GM12878 (cell line): ENCODE data around the gene DOK1. TPM values are rescaled to one million over a fixed set of nuclear protein-coding genes. Genes with fewer than 3 reads are reported as not detected.

Experiments
- CBX3 ChIP-seq: fragments of 200-600 bp; sonication (generic); IDR thresholded peaks from 2 replicates; pipeline ENCODE4 v1.6.1; 2016; ENCODE audit warnings: low read depth, borderline replicate concordance
- CHD2 ChIP-seq: IDR thresholded peaks from 2 replicates; pipeline ENCODE4 v1.6.1; 2011; ENCODE audit warnings: low read depth, low read length, improper control_type of control experiment, borderline replicate concordance
- DPF2 ChIP-seq: fragments of 450-650 bp; IDR thresholded peaks from 2 replicates; pipeline ENCODE4 v1.6.1; 2017; ENCODE audit warnings: mild to moderate bottlenecking
- EED ChIP-seq: sonication (generic); IDR thresholded peaks from 2 replicates; pipeline ENCODE4 v1.6.1; 2016; ENCODE audit warnings: antibody characterized with exemption, low read depth
- FOXM1 ChIP-seq: IDR thresholded peaks from 2 replicates; pipeline ENCODE4 v1.6.1; 2012; ENCODE audit warnings: low read depth, mild to moderate bottlenecking, inconsistent platforms, low read length, moderate library complexity
- HDAC6 ChIP-seq: fragments of 200-600 bp; sonication (generic); IDR thresholded peaks from one replicate; pipeline ENCODE4 v1.8.0; 2017; ENCODE audit warnings: antibody characterized with exemption; ENCODE audit not compliant: unreplicated experiment
- KAT2A ChIP-seq: conservative IDR thresholded peaks from 2 replicates; pipeline ENCODE4 v1.6.1; 2011; ENCODE audit warnings: low read depth, low read length; ENCODE audit not compliant: control insufficient read depth
- NR2C2 ChIP-seq: IDR thresholded peaks from 2 replicates; pipeline ENCODE4 v1.6.1; 2011; ENCODE audit warnings: borderline replicate concordance, low read depth; ENCODE audit not compliant: control insufficient read depth, insufficient read length
- PAX5 ChIP-seq: IDR thresholded peaks from 2 replicates; pipeline ENCODE4 v1.6.1; 2011; ENCODE audit warnings: low read depth, low read length, borderline replicate concordance
- RCOR1 ChIP-seq: conservative IDR thresholded peaks from 2 replicates; pipeline ENCODE4 v1.6.1; 2012; ENCODE audit warnings: low read depth, low read length, improper control_type of control experiment
- RELA ChIP-seq: fragments of 450-650 bp; IDR thresholded peaks from 2 replicates; pipeline ENCODE4 v1.8.0; 2014; ENCODE audit warnings: borderline replicate concordance; ENCODE audit not compliant: partially characterized antibody
- SIN3A ChIP-seq: IDR thresholded peaks from 2 replicates; pipeline ENCODE4 v1.6.1; 2012; ENCODE audit warnings: low read depth, low read length, improper control_type of control experiment
- SP1 ChIP-seq: IDR thresholded peaks from one replicate; pipeline ENCODE4 v1.6.1; 2011; ENCODE audit warnings: low read depth, low read length
- STAT3 ChIP-seq: IDR thresholded peaks from 2 replicates; pipeline ENCODE4 v1.6.1; 2011; ENCODE audit warnings: low read depth, low read length, improper control_type of control experiment
- ZBED1 ChIP-seq: IDR thresholded peaks from 2 replicates; pipeline ENCODE4 v1.6.1; 2016; ENCODE audit warnings: borderline replicate concordance
- polyA plus RNA-seq, 11 experiments: library from polyadenylated mRNA; depleted of rRNA in 4 of 11; unstranded in 6 of 11; stranded (reverse) in 5 of 11; fragments of >200 nt; fragmentation: Nextera tagmentation in 4 of 11; fragmentation: Illumina TruSeq in 1 of 11; extraction: Ambion mirVana in 4 of 11; extraction: Trizol in 1 of 11; gene quantifications; 1 replicate in 1 of 11; 2 replicates in 10 of 11; pipeline versions ENCODE4 v1.2.1 to v1.2.3, GENCODE V29; 2011 to 2016; ENCODE audit warnings: inconsistent platforms in 2 of 11, missing spikeins in 2 of 11, low read depth in 1 of 11
- total RNA-seq, 4 experiments: library from RNA; depleted of rRNA in 3 of 4; stranded (reverse); fragments of >200 nt in 3 of 4; fragmentation: Illumina TruSeq in 1 of 4; extraction: Trizol in 1 of 4; gene quantifications; 2 replicates each; pipeline versions ENCODE4 v1.2.1 to v1.2.3, GENCODE V29; 2013 to 2021
- TF ChIP-seq, protein P1 (sequence below): fragments of 450-650 bp; IDR thresholded peaks from 2 replicates; pipeline ENCODE4 v1.6.1; 2017; ENCODE audit warnings: low read depth, mild to moderate bottlenecking, moderate library complexity
- TF ChIP-seq, protein P2 (sequence below): fragments of 450-650 bp; IDR thresholded peaks from 2 replicates; pipeline ENCODE4 v1.6.1; 2017; ENCODE audit warnings: mild to moderate bottlenecking, moderate library complexity
- TF ChIP-seq, protein P3 (sequence below): fragments of 450-650 bp; formaldehyde crosslinking; IDR thresholded peaks from 2 replicates; pipeline ENCODE4 v1.5.0; 2022; ENCODE audit warnings: mild to moderate bottlenecking, missing genetic modification characterization
- TF ChIP-seq, protein P4 (sequence below): fragments of 450-650 bp; IDR thresholded peaks from 2 replicates; pipeline ENCODE4 v1.6.1; 2017; ENCODE audit warnings: borderline replicate concordance

The DOK1 gene
- total and polyA plus RNA-seq, 10 of the 15 experiments (the other 5 are each of a cell fraction or from before 2014, with no cell fraction given), result 1.4 to 104 (median 59.7) TPM

DNA sequence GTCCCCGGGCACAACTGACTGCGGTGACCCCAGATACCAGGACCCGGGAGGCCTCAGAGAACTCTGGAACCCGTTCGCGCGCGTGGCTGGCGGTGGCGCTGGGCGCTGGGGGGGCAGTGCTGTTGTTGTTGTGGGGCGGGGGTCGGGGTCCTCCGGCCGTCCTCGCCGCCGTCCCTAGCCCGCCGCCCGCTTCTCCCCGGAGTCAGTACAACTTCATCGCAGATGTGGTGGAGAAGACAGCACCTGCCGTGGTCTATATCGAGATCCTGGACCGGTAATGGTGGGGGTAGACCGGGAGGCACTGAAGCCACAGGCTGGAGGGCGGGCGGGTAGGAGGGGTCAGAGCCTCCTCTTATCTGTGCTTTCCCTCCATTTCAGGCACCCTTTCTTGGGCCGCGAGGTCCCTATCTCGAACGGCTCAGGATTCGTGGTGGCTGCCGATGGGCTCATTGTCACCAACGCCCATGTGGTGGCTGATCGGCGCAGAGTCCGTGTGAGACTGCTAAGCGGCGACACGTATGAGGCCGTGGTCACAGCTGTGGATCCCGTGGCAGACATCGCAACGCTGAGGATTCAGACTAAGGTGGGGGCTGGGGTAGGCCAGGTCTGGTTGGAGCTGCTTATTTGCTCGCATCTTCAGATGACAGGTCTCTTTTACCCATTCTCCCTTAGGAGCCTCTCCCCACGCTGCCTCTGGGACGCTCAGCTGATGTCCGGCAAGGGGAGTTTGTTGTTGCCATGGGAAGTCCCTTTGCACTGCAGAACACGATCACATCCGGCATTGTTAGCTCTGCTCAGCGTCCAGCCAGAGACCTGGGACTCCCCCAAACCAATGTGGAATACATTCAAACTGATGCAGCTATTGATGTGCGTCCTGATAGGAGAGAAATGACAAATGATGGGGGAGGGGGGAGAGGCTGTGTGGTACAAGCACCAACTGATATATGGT lies 24.0 kb upstream of the DOK1 start (continued):
- TF ChIP-seq, protein P1, sequence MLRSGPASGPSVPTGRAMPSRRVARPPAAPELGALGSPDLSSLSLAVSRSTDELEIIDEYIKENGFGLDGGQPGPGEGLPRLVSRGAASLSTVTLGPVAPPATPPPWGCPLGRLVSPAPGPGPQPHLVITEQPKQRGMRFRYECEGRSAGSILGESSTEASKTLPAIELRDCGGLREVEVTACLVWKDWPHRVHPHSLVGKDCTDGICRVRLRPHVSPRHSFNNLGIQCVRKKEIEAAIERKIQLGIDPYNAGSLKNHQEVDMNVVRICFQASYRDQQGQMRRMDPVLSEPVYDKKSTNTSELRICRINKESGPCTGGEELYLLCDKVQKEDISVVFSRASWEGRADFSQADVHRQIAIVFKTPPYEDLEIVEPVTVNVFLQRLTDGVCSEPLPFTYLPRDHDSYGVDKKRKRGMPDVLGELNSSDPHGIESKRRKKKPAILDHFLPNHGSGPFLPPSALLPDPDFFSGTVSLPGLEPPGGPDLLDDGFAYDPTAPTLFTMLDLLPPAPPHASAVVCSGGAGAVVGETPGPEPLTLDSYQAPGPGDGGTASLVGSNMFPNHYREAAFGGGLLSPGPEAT, result peak; percentile 75
- TF ChIP-seq DPF2 (peak; percentile 55; the same call in 1 of the 2 replicates), STAT3 (no peak), PAX5 (0 out of 2 replicates have a peak, but pooled peaks have one; percentile 18), SIN3A (peak; percentile 93), SP1 (peak; percentile 7), EED (peak; percentile 69), CHD2 (peak; percentile 64), RCOR1 (0 out of 2 replicates have a peak, but pooled peaks have one; percentile 65), KAT2A (no peak), CBX3 (no peak), HDAC6 (no peak), FOXM1 (no peak), RELA (peak; percentile 91), NR2C2 (no peak), ZBED1 (no peak)
- TF ChIP-seq, protein P2, sequence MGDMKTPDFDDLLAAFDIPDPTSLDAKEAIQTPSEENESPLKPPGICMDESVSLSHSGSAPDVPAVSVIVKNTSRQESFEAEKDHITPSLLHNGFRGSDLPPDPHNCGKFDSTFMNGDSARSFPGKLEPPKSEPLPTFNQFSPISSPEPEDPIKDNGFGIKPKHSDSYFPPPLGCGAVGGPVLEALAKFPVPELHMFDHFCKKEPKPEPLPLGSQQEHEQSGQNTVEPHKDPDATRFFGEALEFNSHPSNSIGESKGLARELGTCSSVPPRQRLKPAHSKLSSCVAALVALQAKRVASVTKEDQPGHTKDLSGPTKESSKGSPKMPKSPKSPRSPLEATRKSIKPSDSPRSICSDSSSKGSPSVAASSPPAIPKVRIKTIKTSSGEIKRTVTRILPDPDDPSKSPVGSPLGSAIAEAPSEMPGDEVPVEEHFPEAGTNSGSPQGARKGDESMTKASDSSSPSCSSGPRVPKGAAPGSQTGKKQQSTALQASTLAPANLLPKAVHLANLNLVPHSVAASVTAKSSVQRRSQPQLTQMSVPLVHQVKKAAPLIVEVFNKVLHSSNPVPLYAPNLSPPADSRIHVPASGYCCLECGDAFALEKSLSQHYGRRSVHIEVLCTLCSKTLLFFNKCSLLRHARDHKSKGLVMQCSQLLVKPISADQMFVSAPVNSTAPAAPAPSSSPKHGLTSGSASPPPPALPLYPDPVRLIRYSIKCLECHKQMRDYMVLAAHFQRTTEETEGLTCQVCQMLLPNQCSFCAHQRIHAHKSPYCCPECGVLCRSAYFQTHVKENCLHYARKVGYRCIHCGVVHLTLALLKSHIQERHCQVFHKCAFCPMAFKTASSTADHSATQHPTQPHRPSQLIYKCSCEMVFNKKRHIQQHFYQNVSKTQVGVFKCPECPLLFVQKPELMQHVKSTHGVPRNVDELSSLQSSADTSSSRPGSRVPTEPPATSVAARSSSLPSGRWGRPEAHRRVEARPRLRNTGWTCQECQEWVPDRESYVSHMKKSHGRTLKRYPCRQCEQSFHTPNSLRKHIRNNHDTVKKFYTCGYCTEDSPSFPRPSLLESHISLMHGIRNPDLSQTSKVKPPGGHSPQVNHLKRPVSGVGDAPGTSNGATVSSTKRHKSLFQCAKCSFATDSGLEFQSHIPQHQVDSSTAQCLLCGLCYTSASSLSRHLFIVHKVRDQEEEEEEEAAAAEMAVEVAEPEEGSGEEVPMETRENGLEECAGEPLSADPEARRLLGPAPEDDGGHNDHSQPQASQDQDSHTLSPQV, result no peak
- TF ChIP-seq, protein P3, sequence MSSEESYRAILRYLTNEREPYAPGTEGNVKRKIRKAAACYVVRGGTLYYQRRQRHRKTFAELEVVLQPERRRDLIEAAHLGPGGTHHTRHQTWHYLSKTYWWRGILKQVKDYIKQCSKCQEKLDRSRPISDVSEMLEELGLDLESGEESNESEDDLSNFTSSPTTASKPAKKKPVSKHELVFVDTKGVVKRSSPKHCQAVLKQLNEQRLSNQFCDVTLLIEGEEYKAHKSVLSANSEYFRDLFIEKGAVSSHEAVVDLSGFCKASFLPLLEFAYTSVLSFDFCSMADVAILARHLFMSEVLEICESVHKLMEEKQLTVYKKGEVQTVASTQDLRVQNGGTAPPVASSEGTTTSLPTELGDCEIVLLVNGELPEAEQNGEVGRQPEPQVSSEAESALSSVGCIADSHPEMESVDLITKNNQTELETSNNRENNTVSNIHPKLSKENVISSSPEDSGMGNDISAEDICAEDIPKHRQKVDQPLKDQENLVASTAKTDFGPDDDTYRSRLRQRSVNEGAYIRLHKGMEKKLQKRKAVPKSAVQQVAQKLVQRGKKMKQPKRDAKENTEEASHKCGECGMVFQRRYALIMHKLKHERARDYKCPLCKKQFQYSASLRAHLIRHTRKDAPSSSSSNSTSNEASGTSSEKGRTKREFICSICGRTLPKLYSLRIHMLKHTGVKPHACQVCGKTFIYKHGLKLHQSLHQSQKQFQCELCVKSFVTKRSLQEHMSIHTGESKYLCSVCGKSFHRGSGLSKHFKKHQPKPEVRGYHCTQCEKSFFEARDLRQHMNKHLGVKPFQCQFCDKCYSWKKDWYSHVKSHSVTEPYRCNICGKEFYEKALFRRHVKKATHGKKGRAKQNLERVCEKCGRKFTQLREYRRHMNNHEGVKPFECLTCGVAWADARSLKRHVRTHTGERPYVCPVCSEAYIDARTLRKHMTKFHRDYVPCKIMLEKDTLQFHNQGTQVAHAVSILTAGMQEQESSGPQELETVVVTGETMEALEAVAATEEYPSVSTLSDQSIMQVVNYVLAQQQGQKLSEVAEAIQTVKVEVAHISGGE (CRISPR knock-in tag), result no peak
- TF ChIP-seq, protein P4, sequence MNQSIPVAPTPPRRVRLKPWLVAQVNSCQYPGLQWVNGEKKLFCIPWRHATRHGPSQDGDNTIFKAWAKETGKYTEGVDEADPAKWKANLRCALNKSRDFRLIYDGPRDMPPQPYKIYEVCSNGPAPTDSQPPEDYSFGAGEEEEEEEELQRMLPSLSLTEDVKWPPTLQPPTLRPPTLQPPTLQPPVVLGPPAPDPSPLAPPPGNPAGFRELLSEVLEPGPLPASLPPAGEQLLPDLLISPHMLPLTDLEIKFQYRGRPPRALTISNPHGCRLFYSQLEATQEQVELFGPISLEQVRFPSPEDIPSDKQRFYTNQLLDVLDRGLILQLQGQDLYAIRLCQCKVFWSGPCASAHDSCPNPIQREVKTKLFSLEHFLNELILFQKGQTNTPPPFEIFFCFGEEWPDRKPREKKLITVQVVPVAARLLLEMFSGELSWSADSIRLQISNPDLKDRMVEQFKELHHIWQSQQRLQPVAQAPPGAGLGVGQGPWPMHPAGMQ, result no peak
